ENCODE measurements around the gene KCND1. TPM values are rescaled to one million over a fixed set of nuclear protein-coding genes. Genes with fewer than 3 reads are reported as not detected.
"Not testable (repeated sequence)": the region's sequence is repeated elsewhere in the genome, so short reads cannot be mapped to it uniquely, and the experiment has no call there.

The KCND1 gene
- 0.38 TPM for total RNA-seq
- long read RNA-seq, full-length matches to known transcripts, result 1 of 2 reads
- long read RNA-seq, partial matches to known transcripts, result 0 of 2 reads
- long read RNA-seq, other reads (novel, unspliced or antisense), result 1 of 2 reads

GRCh38 chrX:48971249-48972219, at the start of gene KCND1:
Gene KCND1, minus strand, starts transcription at chrX:48971844. Its CDS starts 1,573 bp downstream, at chrX:48970271.
- DNase-seq (peak; percentile 57), ATAC-seq (ENCODE audit: poor library complexity) (peak; percentile 60)
- intact Hi-C loops (cut with DNase I), result loop anchor here (10.0 kb wide), 1 partner anchor 63 kb away; no protein-coding TSS in a partner anchor

DNA sequence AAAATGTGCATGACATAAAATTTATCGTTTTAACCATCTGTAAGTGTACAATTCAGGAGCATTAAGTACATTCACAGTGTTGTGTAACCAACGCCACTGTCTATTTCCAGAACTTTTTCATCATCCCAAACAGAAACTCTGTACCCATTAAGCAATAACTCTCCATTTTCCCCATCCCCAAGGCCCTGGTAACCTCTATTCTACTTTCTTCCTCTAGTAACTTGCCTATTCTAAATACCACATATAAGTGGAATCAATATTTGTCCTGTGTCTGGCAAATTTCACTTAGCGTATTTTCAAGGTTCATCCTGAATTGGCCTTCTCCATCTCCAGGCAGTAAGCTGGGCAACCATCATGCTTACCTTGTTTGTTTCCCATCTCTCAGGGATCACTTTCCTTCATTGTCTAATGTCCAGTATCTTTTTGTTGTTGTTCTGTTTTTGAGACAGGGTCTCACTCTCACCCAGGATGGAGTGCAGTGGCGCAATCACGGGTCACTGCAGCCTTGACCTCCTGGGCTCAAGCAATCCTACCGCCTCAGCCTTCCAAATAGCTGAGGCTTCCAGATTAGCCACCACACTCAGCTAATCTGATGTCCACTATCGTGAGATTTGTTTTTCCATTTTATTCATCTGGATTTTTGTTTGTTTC, 48.1 kb upstream of the KCND1 start:
- intact Hi-C loops (cut with DNase I), result no loop called here
- no peak for DNase-seq
- ATAC-seq (ENCODE audit: poor library complexity), result no peak

DNA sequence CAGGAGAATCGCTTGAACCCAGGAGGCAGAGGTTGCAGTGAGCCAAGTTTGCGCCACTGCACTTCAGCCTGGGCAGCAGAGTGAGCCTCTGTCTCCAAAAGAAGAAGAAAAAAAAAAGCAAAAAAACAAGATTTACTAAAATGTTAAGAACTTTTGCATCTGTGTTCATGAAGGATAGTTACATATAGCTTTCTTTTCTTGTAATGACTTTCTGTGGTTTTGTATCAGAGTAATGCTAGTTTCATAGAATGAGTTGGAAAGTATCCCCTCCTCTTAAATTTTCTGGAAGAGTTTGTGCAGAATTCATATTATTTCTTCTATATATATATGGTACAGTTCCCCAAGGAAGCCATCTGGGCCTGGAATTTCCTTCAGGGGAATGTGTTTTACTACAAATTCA, 47.4 kb upstream of the KCND1 start:
- no peak for DNase-seq
- intact Hi-C loops (cut with DNase I), result no loop called here
- no peak for ATAC-seq (ENCODE audit: poor library complexity)

GRCh38 chrX:49003696-49004095, 32.1 kb upstream of the KCND1 start:
- ATAC-seq (ENCODE audit: poor library complexity) (no peak), DNase-seq (no peak)
- intact Hi-C loops (cut with DNase I), result no loop called here

DNA sequence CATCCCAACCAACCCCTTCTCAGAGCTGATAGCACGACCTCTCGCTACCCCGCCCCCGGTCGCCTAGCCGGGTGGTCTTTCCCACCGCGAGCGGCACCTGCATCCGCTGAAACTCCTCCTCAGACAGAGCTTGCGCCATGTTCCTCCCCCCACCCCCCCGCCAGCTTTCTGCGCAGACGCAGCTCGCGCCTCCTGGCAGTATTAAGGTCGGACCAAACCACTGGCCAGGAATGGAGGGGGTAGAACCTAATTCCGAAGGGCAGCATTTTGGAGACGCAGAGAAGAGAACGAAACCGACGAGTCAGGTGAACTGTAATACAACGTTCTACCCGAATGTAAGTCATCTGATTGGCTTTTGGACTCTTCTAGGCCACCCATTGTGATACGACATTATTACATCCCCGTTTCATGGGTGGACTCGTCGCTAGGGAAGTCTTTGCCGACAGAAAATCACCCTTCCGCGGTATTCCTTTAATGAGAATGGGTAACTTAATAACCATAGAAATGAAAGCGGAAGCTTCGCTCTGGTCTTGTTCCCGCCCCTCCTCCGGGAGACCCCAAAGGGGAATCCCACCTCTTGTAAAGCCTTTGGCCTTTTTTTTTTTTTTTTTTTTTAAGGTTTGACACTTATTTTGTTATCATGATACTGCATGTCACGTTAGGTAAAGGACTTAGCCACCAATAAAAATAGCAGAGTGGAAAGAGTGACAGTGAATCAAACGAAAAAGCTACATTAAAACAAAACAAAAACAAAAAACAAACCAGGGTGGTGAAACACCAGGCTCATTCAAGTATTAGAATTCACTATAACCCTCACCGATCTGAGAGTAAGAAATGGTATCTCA, 30.7 kb upstream of the KCND1 start, which contains the start of gene GRIPAP1:
GRIPAP1 (minus strand) TSS at position 174 of the 845 bp plus-strand sequence; CDS start at position 139, 35 bp downstream.
- DNase-seq, result peak; percentile 69
- intact Hi-C loops (cut with DNase I), result no loop called here
- peak; percentile 97 for ATAC-seq (ENCODE audit: poor library complexity)

DNA sequence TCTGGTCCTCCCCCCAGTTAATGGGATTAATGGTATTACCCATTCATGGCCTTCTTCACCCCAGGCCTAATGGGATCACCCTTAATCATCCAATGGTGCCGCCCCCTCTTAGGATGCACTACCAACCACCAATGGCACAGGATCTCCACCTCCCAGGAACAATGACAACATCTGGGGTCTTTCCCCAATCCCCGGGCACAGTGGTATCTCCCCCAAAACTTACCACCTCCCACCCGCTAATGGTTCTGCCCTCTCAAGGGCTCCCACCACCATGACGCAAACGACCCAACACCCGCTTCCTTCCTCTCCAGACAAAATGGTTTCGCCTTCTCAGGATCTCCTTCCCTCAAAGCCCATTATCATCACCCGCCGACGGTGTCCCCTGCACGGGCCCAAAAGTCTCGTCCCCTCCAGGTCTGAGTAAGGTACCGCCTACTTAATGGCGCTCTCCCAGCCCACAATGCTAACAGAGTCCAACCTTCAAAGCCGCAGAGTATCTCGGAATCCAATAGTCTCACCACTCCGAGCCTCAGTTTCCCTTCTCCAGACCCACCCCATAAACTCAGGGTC, 30.0 kb upstream of the KCND1 start:
- intact Hi-C loops (cut with DNase I), result no loop called here
- peak; percentile 17 for ATAC-seq (ENCODE audit: poor library complexity)
- no peak for DNase-seq

DNA sequence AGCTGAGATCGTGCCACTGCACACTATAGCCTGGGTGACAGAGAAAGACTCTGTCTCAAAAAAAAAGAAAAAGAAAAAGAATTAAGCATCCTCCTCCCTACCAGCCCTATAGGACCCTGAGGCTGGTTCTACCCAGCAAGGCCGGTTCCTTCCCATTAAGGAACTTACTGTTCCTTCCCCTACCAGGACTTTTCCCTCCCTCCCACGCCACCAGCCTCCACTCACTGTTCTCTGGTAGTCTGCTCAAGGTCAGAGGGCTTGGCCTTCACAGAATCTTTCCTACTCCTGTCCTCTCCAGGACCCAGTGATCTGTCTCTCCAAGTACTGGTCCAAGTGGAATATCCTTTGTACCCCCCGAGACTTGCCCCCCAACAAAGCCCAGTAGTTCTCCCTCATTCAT, 29.0 kb upstream of the KCND1 start:
- DNase-seq (no peak), ATAC-seq (ENCODE audit: poor library complexity) (no peak)
- intact Hi-C loops (cut with DNase I), result no loop called here

DNA sequence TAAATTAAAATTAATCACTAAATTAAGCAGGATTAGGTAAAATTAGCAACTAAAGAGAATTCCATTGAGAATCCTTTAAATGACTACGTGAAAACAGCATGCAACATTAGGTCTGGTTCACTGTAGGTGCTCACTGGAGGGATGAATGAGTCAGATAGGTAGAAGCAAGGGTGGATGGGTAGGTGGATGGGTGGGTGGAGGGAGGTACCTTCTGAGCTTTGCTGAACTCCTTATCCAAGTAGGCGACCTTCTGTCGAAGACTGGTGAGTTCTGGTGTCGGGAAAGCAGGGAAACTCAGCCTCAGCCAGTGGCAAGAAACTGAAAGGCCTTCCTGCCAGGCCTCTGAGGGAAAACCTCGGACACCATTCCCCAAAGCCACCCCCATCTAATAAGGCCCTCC, 27.4 kb upstream of the KCND1 start:
- no peak for ATAC-seq (ENCODE audit: poor library complexity)
- no peak for DNase-seq
- intact Hi-C loops (cut with DNase I), result no loop called here

- intact Hi-C loops (cut with DNase I), result no loop called here
- no peak for ATAC-seq (ENCODE audit: poor library complexity)
- no peak for DNase-seq
Measured at GRCh38 chrX:48998391-48998790, 26.7 kb upstream of the KCND1 start.

GRCh38 chrX:48997865-48998264, 26.2 kb upstream of the KCND1 start:
- intact Hi-C loops (cut with DNase I), result no loop called here
- ATAC-seq (ENCODE audit: poor library complexity) (no peak), DNase-seq (no peak)

- no peak for DNase-seq
- intact Hi-C loops (cut with DNase I), result no loop called here
- ATAC-seq (ENCODE audit: poor library complexity), result no peak
Measured at GRCh38 chrX:48997455-48997854, 25.8 kb upstream of the KCND1 start.

DNA sequence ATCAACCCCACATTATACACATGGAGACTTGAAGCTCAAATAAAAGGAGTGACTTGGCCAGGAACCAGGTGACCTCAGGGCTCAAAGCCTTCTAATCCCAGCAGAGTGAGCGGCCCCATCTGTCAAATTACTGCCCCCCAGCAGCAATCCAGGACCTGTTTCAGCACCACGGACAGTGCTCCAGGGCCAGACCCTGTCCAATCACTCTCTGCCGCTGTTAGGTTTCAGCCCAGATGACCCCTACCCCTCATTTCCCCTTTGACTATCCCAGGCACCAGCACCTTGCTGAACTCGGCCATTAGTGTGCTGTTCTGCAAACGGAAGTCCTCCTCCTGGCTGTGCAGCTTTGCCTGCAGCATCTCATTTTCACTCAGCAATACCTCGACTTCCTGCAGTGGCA, 25.3 kb upstream of the KCND1 start:
- no peak for ATAC-seq (ENCODE audit: poor library complexity)
- no peak for DNase-seq
- intact Hi-C loops (cut with DNase I), result no loop called here

DNA sequence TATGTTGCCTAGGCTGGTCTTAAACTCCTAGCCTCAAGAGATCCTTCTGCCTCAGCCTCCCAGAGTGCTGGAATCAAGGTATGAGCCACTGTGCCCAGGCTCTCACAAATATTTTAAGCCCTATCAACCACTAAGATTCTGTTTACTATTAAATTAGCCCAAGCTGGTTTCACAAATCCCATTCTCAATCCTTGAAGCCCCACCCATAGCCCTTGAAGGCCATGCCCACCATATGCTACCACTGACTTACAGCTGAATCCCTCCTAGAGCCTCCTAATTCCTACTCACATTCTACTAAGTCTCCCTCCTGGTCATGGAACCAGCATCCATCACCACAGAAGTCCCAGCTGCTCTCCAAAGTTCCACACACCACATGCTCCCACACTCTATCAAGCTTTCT, 20.7 kb upstream of the KCND1 start:
- intact Hi-C loops (cut with DNase I), result no loop called here
- ATAC-seq (ENCODE audit: poor library complexity), result no peak
- DNase-seq, result no peak

GRCh38 chrX:48989483-48989882, 17.8 kb upstream of the KCND1 start:
- DNase-seq, result no peak
- ATAC-seq (ENCODE audit: poor library complexity), result no peak
- intact Hi-C loops (cut with DNase I), result no loop called here

- DNase-seq (no peak), ATAC-seq (ENCODE audit: poor library complexity) (no peak)
- intact Hi-C loops (cut with DNase I), result no loop called here
Measured at GRCh38 chrX:48983896-48984295, 12.3 kb upstream of the KCND1 start.

GRCh38 chrX:48983081-48983480, 11.4 kb upstream of the KCND1 start:
- no peak for DNase-seq
- intact Hi-C loops (cut with DNase I), result no loop called here
- no peak for ATAC-seq (ENCODE audit: poor library complexity)

DNA sequence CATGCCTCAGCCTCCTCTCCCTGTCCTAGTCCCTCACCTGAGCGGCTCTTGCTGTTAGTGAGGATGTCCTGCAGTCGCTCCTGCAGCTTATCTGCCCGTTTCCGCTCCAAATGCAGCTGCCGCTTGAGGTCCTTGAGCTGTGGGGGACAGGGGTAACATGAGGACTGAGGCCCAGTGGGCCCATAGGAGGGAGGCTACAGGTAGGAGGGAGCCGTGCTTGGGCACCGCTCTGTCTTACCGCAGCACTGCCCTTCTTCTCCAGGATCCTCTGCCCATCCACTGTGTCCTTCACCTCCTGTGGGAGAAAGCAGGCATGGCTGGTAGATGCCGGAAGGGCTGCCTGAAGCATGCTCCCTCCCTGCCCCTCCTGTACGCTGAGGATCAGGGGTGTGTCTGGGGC, 9.5 kb upstream of the KCND1 start:
- intact Hi-C loops (cut with DNase I), result no loop called here
- ATAC-seq (ENCODE audit: poor library complexity) (no peak), DNase-seq (no peak)

- DNase-seq; ATAC-seq (ENCODE audit: poor library complexity); intact Hi-C loops (cut with DNase I): not testable (repeated sequence)
Measured at GRCh38 chrX:48980341-48980740, 8.7 kb upstream of the KCND1 start.
